Colonic mucosa (tissue), 4 donors: ENCODE results near the gene GALNT10. TPM values are rescaled to one million over a fixed set of nuclear protein-coding genes. Genes with fewer than 3 reads are reported as not detected.

Source experiments
- DNase-seq: peaks from one replicate; pipeline ENCODE4 v3.0.0-alpha.2; 2020
- H3K27ac ChIP-seq: fragments of 200-600 bp; one replicate; pipeline ENCODE4 v1.8.0; 2021
- H3K27me3 ChIP-seq: fragments of 200-600 bp; one replicate; pipeline ENCODE4 v1.8.0; 2021
- H3K36me3 ChIP-seq: fragments of 200-600 bp; one replicate; pipeline ENCODE4 v1.8.0; 2021
- H3K4me1 ChIP-seq: fragments of 200-600 bp; one replicate; pipeline ENCODE4 v1.8.0; 2021; ENCODE audit warnings: mild to moderate bottlenecking
- H3K4me3 ChIP-seq: fragments of 200-600 bp; one replicate; pipeline ENCODE4 v1.8.0; 2021
- H3K9ac ChIP-seq, 2 donors: one replicate each; pipeline ENCODE4 v1.7.0; 2013; ENCODE audit warnings: control low read depth in 2 of 2, low read depth in 2 of 2, low read length in 2 of 2
- H3K9me3 ChIP-seq: fragments of 200-600 bp; one replicate; pipeline ENCODE4 v1.8.0; 2021
- CTCF ChIP-seq: fragments of 200-600 bp; IDR thresholded peaks from one replicate; pipeline ENCODE4 v1.8.0; 2022; ENCODE audit warnings: antibody characterized with exemption, mild to moderate bottlenecking
- intact Hi-C: fragments of 100-400 bp; cut with DNase I; formaldehyde crosslinking; loops from one replicate; pipeline ENCODE4 v1.14.1; 2022
- total RNA-seq, 2 donors: library from RNA; stranded (reverse); fragmentation: NEBNext Ultra II Directional in 1 of 2; extraction: Animal tissue kit (Norgen Biotek cat#: 25700) in 1 of 2; gene quantifications; one replicate each; pipeline ENCODE4 v1.2.1, GENCODE V29; 2021
- donor health status: healthy.
- donor health status: DM: no; HTN: no; CAD: no.
- donor health status: DM: no; HTN: no; CAD: no.

GALNT10 gene
- total RNA-seq, 2 donors from 2014 or later, result 40.0 to 46.7 TPM

- Histone ChIP-seq H3K4me3 (no peak overlapping the region), H3K4me1 (peaks cover 3% of the 10 kb centered on the region), H3K9me3 (no peaks in the 10 kb centered on the region), H3K27me3 (no peaks in the 10 kb centered on the region), H3K27ac (no peak overlapping the region), H3K36me3 (no peaks in the 10 kb centered on the region), H3K9ac (no peak overlapping the region)
- intact Hi-C loops, result no loop called here
- TF ChIP-seq CTCF, result no peak
- DNase-seq, result no peak
Measured at GRCh38 chr5:154298065-154298464, 107.5 kb downstream of the GALNT10 start.

GRCh38 chr5:154300207-154300883 is 109.8 kb downstream of the GALNT10 start:
- no peak for DNase-seq
- no peak for TF ChIP-seq CTCF
- peaks cover 3% of the 10 kb centered on the region for H3K4me1 ChIP-seq
- intact Hi-C loops, result no loop called here
- H3K27ac ChIP-seq, result no peak overlapping the region
- no peaks in the 10 kb centered on the region for H3K9me3 ChIP-seq
- no peak overlapping the region for H3K9ac ChIP-seq
- no peaks in the 10 kb centered on the region for H3K36me3 ChIP-seq
- no peaks in the 10 kb centered on the region for H3K27me3 ChIP-seq
- no peak overlapping the region for H3K4me3 ChIP-seq

- H3K9ac ChIP-seq, result no peak overlapping the region
- no peak for TF ChIP-seq CTCF
- H3K27ac ChIP-seq, result no peak overlapping the region
- no peaks in the 10 kb centered on the region for H3K4me1 ChIP-seq
- H3K36me3 ChIP-seq, result no peaks in the 10 kb centered on the region
- intact Hi-C loops, result no loop called here
- H3K9me3 ChIP-seq, result no peaks in the 10 kb centered on the region
- no peak overlapping the region for H3K4me3 ChIP-seq
- no peak for DNase-seq
- H3K27me3 ChIP-seq, result no peaks in the 10 kb centered on the region
Measured at GRCh38 chr5:154301726-154302125, 111.2 kb downstream of the GALNT10 start.

- Histone ChIP-seq H3K4me1 (no peaks in the 10 kb centered on the region), H3K27ac (no peak overlapping the region), H3K4me3 (no peak overlapping the region), H3K27me3 (no peaks in the 10 kb centered on the region), H3K9ac (no peak overlapping the region), H3K36me3 (no peaks in the 10 kb centered on the region), H3K9me3 (no peaks in the 10 kb centered on the region)
- no peak for TF ChIP-seq CTCF
- no peak for DNase-seq
- intact Hi-C loops, result no loop called here
Measured at GRCh38 chr5:154302161-154302560, 111.6 kb downstream of the GALNT10 start.

- Histone ChIP-seq H3K9me3 (no peaks in the 10 kb centered on the region), H3K27ac (no peak overlapping the region)
- DNase-seq, result no peak
Measured at GRCh38 chr5:154303133-154303532, 112.6 kb downstream of the GALNT10 start.

More at GRCh38 chr5:154303133-154303532, 112.6 kb downstream of the GALNT10 start:
- intact Hi-C loops, result no loop called here
- Histone ChIP-seq H3K27me3 (no peaks in the 10 kb centered on the region), H3K4me3 (no peak overlapping the region), H3K36me3 (no peaks in the 10 kb centered on the region), H3K4me1 (no peaks in the 10 kb centered on the region), H3K9ac (no peak overlapping the region)
- no peak for TF ChIP-seq CTCF
